ENCODE results near the gene CRYM.
"Not testable (repeated sequence)": the region's sequence is repeated elsewhere in the genome, so short reads cannot be mapped to it uniquely, and the experiment has no call there.

The CRYM gene

DNA sequence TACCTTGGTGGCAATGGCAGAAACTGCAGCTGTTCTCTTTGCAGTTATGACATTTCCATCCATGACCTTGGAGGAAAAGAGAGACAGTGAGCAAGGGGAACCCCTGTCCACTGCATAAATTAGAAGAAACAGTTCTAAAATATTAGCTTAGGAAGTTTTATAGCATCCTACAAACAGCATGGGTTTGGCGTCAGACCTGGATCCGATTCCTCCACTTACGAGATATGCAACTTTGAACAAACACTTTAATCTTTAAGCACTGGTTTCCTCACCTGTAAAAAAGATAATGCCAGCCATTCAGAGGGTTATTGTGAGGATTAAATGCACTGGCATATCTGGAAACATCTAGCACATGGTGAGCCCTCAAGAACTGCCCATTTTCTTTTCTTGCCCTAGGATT is 2.6 kb downstream of the CRYM start:
- in situ Hi-C loops (cut with HindIII; ENCODE audit: low pct_ligation_motif_present, low sequenced_read_pairs) = loop anchor here (25.0 kb wide), 1 partner anchor 88 kb away; no protein-coding TSS in a partner anchor
- Histone ChIP-seq H3K27me3 (replicated peaks) (peaks cover 44% of the 10 kb centered on the region), H3K27ac (no peak overlapping the region), H3K36me3 (replicated peaks) (no peaks in the 10 kb centered on the region), H3K4me3 (ENCODE audit: low read depth, low read length) (no peak overlapping the region)
- TF ChIP-seq, protein P1, sequence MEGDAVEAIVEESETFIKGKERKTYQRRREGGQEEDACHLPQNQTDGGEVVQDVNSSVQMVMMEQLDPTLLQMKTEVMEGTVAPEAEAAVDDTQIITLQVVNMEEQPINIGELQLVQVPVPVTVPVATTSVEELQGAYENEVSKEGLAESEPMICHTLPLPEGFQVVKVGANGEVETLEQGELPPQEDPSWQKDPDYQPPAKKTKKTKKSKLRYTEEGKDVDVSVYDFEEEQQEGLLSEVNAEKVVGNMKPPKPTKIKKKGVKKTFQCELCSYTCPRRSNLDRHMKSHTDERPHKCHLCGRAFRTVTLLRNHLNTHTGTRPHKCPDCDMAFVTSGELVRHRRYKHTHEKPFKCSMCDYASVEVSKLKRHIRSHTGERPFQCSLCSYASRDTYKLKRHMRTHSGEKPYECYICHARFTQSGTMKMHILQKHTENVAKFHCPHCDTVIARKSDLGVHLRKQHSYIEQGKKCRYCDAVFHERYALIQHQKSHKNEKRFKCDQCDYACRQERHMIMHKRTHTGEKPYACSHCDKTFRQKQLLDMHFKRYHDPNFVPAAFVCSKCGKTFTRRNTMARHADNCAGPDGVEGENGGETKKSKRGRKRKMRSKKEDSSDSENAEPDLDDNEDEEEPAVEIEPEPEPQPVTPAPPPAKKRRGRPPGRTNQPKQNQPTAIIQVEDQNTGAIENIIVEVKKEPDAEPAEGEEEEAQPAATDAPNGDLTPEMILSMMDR (IDR thresholded peaks at IDR 0.05; ENCODE audit: low read depth, low read length, missing control alignments) = no peak
- no peak for DNase-seq

DNA sequence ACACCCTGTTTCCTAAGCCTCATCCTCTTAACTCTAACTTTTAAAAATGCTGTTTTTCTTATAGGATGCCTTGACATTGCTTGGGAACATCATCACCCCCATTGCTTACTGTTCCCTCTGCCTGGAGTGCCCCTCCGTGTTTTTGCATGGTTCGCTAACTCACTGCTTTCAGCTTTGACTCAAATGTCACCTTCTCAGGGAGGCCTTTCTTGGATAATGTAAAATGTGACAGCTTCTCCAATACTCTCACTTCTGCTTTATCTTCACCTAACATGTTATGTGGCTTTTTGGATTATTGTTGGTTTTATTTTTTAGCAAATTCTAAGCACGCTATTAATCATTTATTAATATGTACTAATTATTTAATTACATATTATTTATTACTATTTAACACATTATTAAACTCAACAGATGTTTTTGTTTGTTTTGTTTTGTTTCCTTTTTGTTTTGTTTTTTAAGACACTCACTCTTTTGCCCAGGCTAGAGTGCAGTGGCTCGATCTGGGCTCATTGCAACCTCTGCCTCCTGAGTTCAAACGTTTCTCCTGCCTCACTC is 3.8 kb downstream of the CRYM start:
- Histone ChIP-seq H3K4me3 (ENCODE audit: low read depth, low read length) (no peak overlapping the region), H3K27me3 (replicated peaks) (peaks cover 41% of the 10 kb centered on the region), H3K36me3 (replicated peaks) (no peaks in the 10 kb centered on the region), H3K27ac (no peak overlapping the region)
- TF ChIP-seq, protein P1 (IDR thresholded peaks at IDR 0.05; ENCODE audit: low read depth, low read length, missing control alignments) = no peak
- in situ Hi-C loops (cut with HindIII; ENCODE audit: low pct_ligation_motif_present, low sequenced_read_pairs) = no loop called here
- no peak for DNase-seq

DNA sequence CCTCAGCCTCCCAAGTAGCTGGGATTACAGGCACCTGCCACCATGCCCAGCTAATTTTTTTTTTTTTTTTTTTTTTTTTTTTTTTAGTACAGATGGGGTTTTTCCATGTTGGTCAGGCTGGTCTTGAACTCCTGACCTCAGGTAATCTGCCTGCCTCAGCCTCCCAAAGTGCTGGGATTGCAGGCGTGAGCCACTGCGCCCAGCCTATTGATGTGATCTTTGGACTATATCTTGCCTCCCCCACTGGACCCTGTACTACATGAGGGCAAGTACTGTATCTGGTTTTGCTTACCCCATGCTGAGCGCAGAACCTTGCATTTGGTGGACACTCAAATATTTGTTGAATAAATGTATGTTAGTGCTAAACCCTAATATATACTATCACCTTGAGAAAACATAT is 5.3 kb downstream of the CRYM start:
- peaks cover 30% of the 10 kb centered on the region for H3K27me3 ChIP-seq (replicated peaks)
- in situ Hi-C loops (cut with HindIII; ENCODE audit: low pct_ligation_motif_present, low sequenced_read_pairs); H3K36me3 ChIP-seq (replicated peaks); DNase-seq; H3K4me3 ChIP-seq (ENCODE audit: low read depth, low read length); H3K27ac ChIP-seq: not testable (repeated sequence)

DNA sequence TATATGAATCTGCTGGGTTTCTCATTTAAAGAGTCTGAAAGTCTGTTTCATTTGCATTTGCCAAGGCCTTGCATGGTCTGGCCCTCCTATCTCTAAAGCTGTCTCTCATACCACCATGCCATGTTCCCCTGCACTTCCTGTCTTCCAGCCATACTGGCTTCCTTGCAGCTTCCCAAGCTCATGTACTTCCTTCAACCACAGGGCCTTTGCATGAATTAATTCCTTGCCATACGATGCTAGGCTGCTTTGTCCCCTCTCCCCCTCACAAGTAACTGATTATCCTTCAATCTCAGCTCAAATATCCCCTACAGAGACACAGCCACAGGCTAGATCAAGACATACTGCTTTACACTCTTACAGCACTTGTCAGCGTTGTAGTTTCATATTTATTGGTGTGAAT is 5.8 kb downstream of the CRYM start:
- in situ Hi-C loops (cut with HindIII; ENCODE audit: low pct_ligation_motif_present, low sequenced_read_pairs) = no loop called here
- no peak overlapping the region for H3K27ac ChIP-seq
- no peak for DNase-seq
- H3K27me3 ChIP-seq (replicated peaks) = peaks cover 24% of the 10 kb centered on the region
- TF ChIP-seq, protein P1 (IDR thresholded peaks at IDR 0.05; ENCODE audit: low read depth, low read length, missing control alignments) = no peak
- no peak overlapping the region for H3K4me3 ChIP-seq (ENCODE audit: low read depth, low read length)
- H3K36me3 ChIP-seq (replicated peaks) = no peaks in the 10 kb centered on the region

DNA sequence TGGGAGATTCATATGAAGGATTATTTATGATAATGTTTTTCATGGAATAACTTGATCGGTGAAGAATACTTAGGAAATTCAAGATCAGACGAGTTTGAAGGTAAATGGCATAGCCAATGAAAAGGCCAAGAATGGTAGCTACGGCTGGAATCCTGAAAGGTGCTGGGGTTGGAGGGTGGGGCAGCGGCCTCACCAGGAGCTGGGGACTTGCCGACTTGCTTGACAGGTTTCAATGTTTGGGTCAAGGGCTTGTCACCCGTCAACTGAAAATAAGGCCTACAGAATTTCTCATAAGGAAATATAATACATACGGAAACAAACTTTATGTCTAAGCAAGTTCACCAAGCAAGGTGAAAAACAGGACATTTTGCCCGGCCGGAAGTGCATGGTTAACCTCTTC is 9.9 kb downstream of the CRYM start:
- in situ Hi-C loops (cut with HindIII; ENCODE audit: low pct_ligation_motif_present, low sequenced_read_pairs) = no loop called here
- Histone ChIP-seq H3K27me3 (replicated peaks) (peaks cover 5% of the 10 kb centered on the region), H3K27ac (no peak overlapping the region), H3K36me3 (replicated peaks) (no peaks in the 10 kb centered on the region), H3K4me3 (ENCODE audit: low read depth, low read length) (no peak overlapping the region)
- TF ChIP-seq, protein P1 (IDR thresholded peaks at IDR 0.05; ENCODE audit: low read depth, low read length, missing control alignments) = no peak
- no peak for DNase-seq

DNA sequence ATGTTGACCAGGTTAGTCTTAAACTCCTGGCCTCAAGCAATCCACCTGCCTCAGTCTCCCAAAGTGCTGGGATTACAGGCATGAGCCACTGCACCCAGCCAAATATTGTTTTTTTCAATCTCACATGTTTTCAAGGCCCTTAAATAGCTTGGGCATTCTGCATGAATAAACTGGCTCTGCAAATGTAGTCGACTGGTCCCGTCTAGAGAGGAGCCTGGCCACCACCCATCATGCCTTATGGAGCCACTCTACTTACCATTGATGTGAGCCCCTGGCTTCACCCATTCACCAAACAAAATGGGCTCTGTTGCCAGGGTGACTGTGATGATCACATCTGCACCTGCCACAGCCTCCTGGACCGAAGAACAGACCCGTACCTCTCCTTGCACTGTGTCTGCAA is 10.8 kb downstream of the CRYM start:
- peaks cover 4% of the 10 kb centered on the region for H3K27me3 ChIP-seq (replicated peaks)
- H3K36me3 ChIP-seq (replicated peaks) = no peaks in the 10 kb centered on the region
- TF ChIP-seq, protein P1 (IDR thresholded peaks at IDR 0.05; ENCODE audit: low read depth, low read length, missing control alignments) = no peak
- no peak overlapping the region for H3K27ac ChIP-seq
- H3K4me3 ChIP-seq (ENCODE audit: low read depth, low read length) = no peak overlapping the region
- in situ Hi-C loops (cut with HindIII; ENCODE audit: low pct_ligation_motif_present, low sequenced_read_pairs) = no loop called here
- DNase-seq = no peak
